Tibial nerve (tissue), 3 donors: ENCODE measurements around the gene PIP5KL1.

Source experiments
- CTCF ChIP-seq, 5 experiments: fragments of 200-600 bp in 3 of 5; fragments of 450-650 bp in 2 of 5; sonication (generic) in 3 of 5; IDR thresholded peaks; one replicate each; pipeline ENCODE4 v1.5.1; 2016 to 2019; ENCODE audit warnings: antibody characterized with exemption in 5 of 5, mild to moderate bottlenecking in 3 of 5, moderate library complexity in 2 of 5
- POLR2A ChIP-seq, 2 donors: fragments of 450-650 bp; IDR thresholded peaks; one replicate each; pipeline ENCODE4 v1.6.1; 2017; ENCODE audit warnings: antibody characterized with exemption in 2 of 2, mild to moderate bottlenecking in 2 of 2, moderate library complexity in 2 of 2

GRCh38 chr9:127895811-127896210 lies 34.8 kb downstream of the PIP5KL1 start:
- TF ChIP-seq CTCF (IDR thresholded peaks at IDR 0.05), result no peak
- TF ChIP-seq POLR2A (IDR thresholded peaks at IDR 0.05), result no peak
